K562 (cell line): ENCODE results near the gene FAM234A. TPM values are rescaled to one million over a fixed set of nuclear protein-coding genes. Genes with fewer than 3 reads are reported as not detected.

Experiments
- EP400 ChIP-seq: fragments of 450-650 bp; IDR thresholded peaks from 2 replicates; pipeline ENCODE4 v1.6.1; 2017; ENCODE audit warnings: antibody characterized with exemption, mild to moderate bottlenecking, moderate library complexity
- FOXP1 ChIP-seq: sonication (generic); formaldehyde crosslinking; IDR thresholded peaks from 2 replicates; pipeline ENCODE4 v1.8.0; 2022; ENCODE audit warnings: mild to moderate bottlenecking, missing genetic modification reagents
- HINFP ChIP-seq: fragments of 450-650 bp; conservative IDR thresholded peaks from 2 replicates; pipeline ENCODE4 v1.6.1; 2016; ENCODE audit warnings: missing genetic modification characterization, low read depth, mild to moderate bottlenecking, control low read depth, missing compliant biosample characterization
- HLTF ChIP-seq: fragments of 450-650 bp; IDR thresholded peaks from 2 replicates; pipeline ENCODE4 v1.6.1; 2016
- KDM4B ChIP-seq, 2 experiments: fragments of 450-650 bp in 1 of 2; sonication (generic) in 1 of 2; IDR thresholded peaks; 2 replicates each; pipeline ENCODE4 v1.6.1; 2016 to 2017; ENCODE audit warnings: borderline replicate concordance in 2 of 2, antibody characterized with exemption in 1 of 2, low read depth in 1 of 2, mild to moderate bottlenecking in 1 of 2
- LARP7 ChIP-seq: fragments of 450-650 bp; IDR thresholded peaks from 2 replicates; pipeline ENCODE4 v1.6.1; 2016
- MAZ ChIP-seq, 2 experiments: fragments of 450-650 bp in 1 of 2; sonication (generic) in 1 of 2; formaldehyde crosslinking; IDR thresholded peaks in 1 of 2; conservative IDR thresholded peaks in 1 of 2; 2 replicates each; pipeline versions ENCODE4 v1.4.0 to v1.5.0; 2020; ENCODE audit warnings: mild to moderate bottlenecking in 1 of 2, missing genetic modification reagents in 1 of 2
- MYBL2 ChIP-seq, 2 experiments: fragments of 450-650 bp in 1 of 2; sonication (generic) in 1 of 2; formaldehyde crosslinking in 1 of 2; IDR thresholded peaks; 2 replicates each; pipeline versions ENCODE4 v1.6.1 to v1.8.1; 2017 to 2022; ENCODE audit warnings: borderline replicate concordance in 1 of 2, inconsistent platforms in 1 of 2, low read depth in 1 of 2, mild to moderate bottlenecking in 1 of 2, missing genetic modification reagents in 1 of 2, moderate library complexity in 1 of 2
- POLR2B ChIP-seq: fragments of 450-650 bp; IDR thresholded peaks from 2 replicates; pipeline ENCODE4 v1.6.1; 2018; ENCODE audit warnings: low read depth; ENCODE audit not compliant: partially characterized antibody
- PURB ChIP-seq: sonication (generic); formaldehyde crosslinking; IDR thresholded peaks from 2 replicates; pipeline ENCODE4 v1.9.0; 2021; ENCODE audit warnings: low read depth, mild to moderate bottlenecking, missing genetic modification reagents
- RUNX1 ChIP-seq: sonication (generic); IDR thresholded peaks from 2 replicates; pipeline ENCODE4 v1.6.1; 2016; ENCODE audit warnings: antibody characterized with exemption, low read depth
- TBL1XR1 ChIP-seq, 2 experiments: IDR thresholded peaks; 2 replicates each; pipeline ENCODE4 v1.6.1; 2012; ENCODE audit warnings: improper control_type of control experiment in 2 of 2, low read length in 2 of 2, mild to moderate bottlenecking in 1 of 2
- TOE1 ChIP-seq, 2 experiments: fragments of 450-650 bp in 1 of 2; sonication (generic) in 1 of 2; formaldehyde crosslinking in 1 of 2; IDR thresholded peaks; 2 replicates each; pipeline versions ENCODE4 v1.7.1 to v1.8.0; 2016 to 2022; ENCODE audit warnings: borderline replicate concordance in 2 of 2, mild to moderate bottlenecking in 2 of 2, antibody characterized with exemption in 1 of 2, inconsistent platforms in 1 of 2, low read depth in 1 of 2, missing genetic modification reagents in 1 of 2, moderate library complexity in 1 of 2
- ZBED1 ChIP-seq: IDR thresholded peaks from 2 replicates; pipeline ENCODE4 v1.6.1; 2014
- ZNF133 ChIP-seq: fragments of 250-450 bp; sonication (Bioruptor Pico); IDR thresholded peaks from 2 replicates; pipeline ENCODE4 v1.4.0; 2020; ENCODE audit warnings: mild to moderate bottlenecking
- ZNF395 ChIP-seq: fragments of 200-800 bp; sonication (Bioruptor generic); IDR thresholded peaks from 2 replicates; pipeline ENCODE4 v1.6.1; 2017; ENCODE audit warnings: missing genetic modification characterization, missing compliant biosample characterization
- polyA plus RNA-seq, 8 experiments: library from polyadenylated mRNA; depleted of rRNA in 4 of 8; stranded (reverse) in 5 of 8; unstranded in 3 of 8; fragments of >200 nt; fragmentation: Nextera tagmentation in 2 of 8; fragmentation: Illumina TruSeq in 1 of 8; extraction: Ambion mirVana in 2 of 8; extraction: Trizol in 1 of 8; gene quantifications; 2 replicates each; pipeline versions ENCODE4 v1.2.1 to v1.2.3, GENCODE V29; 2011 to 2014; ENCODE audit warnings: inconsistent platforms in 1 of 8, missing spikeins in 1 of 8
- total RNA-seq, 7 experiments: library from RNA; depleted of rRNA in 6 of 7; stranded (reverse); fragments of >200 nt in 6 of 7; fragmentation: Illumina TruSeq in 2 of 7; extraction: Trizol in 2 of 7; gene quantifications; 2 replicates each; pipeline versions ENCODE4 v1.2.1 to v1.2.3, GENCODE V29; 2011 to 2021; ENCODE audit warnings: low replicate concordance in 1 of 7
- TF ChIP-seq, protein P1 (sequence below): IDR thresholded peaks from 2 replicates; pipeline ENCODE4 v1.6.1; 2016; ENCODE audit warnings: missing genetic modification characterization, missing compliant biosample characterization
- TF ChIP-seq, protein P2 (sequence below): fragments of 150-350 bp; conservative IDR thresholded peaks from 2 replicates; pipeline ENCODE4 v1.6.1; 2014; ENCODE audit warnings: low read length

FAM234A gene
- total and polyA plus RNA-seq, 9 of the 15 experiments (the other 6 are each of a cell fraction or from before 2014, with no cell fraction given) = 1.0 to 47.9 (median 15.0) TPM

- 0 out of 2 replicates have a peak, but pooled peaks have one; percentile 45 for TF ChIP-seq ZNF395
- TF ChIP-seq HLTF = peak; percentile 90; the same call in 1 of the 2 replicates
- TF ChIP-seq KDM4B (IDR thresholded peaks at IDR 0.05; ENCODE audit: borderline replicate concordance in 2 of 2, low read depth in 1 of 2) = 0 out of 4 replicates have a peak, but pooled peaks of 1 of the 2 experiments have one; percentile 45
- peak; percentile 93 for TF ChIP-seq EP400
- no peak for TF ChIP-seq PURB (CRISPR knock-in tag)
- TF ChIP-seq, protein P1, sequence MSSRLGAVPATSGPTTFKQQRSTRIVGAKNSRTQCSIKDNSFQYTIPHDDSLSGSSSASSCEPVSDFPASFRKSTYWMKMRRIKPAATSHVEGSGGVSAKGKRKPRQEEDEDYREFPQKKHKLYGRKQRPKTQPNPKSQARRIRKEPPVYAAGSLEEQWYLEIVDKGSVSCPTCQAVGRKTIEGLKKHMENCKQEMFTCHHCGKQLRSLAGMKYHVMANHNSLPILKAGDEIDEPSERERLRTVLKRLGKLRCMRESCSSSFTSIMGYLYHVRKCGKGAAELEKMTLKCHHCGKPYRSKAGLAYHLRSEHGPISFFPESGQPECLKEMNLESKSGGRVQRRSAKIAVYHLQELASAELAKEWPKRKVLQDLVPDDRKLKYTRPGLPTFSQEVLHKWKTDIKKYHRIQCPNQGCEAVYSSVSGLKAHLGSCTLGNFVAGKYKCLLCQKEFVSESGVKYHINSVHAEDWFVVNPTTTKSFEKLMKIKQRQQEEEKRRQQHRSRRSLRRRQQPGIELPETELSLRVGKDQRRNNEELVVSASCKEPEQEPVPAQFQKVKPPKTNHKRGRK (tag) = no peak
- TF ChIP-seq, protein P2, sequence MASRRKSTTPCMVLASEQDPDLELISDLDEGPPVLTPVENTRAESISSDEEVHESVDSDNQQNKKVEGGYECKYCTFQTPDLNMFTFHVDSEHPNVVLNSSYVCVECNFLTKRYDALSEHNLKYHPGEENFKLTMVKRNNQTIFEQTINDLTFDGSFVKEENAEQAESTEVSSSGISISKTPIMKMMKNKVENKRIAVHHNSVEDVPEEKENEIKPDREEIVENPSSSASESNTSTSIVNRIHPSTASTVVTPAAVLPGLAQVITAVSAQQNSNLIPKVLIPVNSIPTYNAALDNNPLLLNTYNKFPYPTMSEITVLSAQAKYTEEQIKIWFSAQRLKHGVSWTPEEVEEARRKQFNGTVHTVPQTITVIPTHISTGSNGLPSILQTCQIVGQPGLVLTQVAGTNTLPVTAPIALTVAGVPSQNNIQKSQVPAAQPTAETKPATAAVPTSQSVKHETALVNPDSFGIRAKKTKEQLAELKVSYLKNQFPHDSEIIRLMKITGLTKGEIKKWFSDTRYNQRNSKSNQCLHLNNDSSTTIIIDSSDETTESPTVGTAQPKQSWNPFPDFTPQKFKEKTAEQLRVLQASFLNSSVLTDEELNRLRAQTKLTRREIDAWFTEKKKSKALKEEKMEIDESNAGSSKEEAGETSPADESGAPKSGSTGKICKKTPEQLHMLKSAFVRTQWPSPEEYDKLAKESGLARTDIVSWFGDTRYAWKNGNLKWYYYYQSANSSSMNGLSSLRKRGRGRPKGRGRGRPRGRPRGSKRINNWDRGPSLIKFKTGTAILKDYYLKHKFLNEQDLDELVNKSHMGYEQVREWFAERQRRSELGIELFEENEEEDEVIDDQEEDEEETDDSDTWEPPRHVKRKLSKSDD = peak; percentile 73; the same call in 1 of the 2 replicates
- TF ChIP-seq TBL1XR1 (IDR thresholded peaks at IDR 0.05; ENCODE audit: low read length in 2 of 2) = no peak
- TF ChIP-seq ZNF133 (CRISPR knock-in tag) = no peak
- peak; percentile 54; the same call in 1 of the 2 replicates for TF ChIP-seq ZBED1
- TF ChIP-seq HINFP = no peak
- no peak for TF ChIP-seq MYBL2 (IDR thresholded peaks at IDR 0.05; ENCODE audit: low read depth)
- TF ChIP-seq MYBL2 (CRISPR knock-in tag; IDR thresholded peaks at IDR 0.05; ENCODE audit: borderline replicate concordance) = no peak
- TF ChIP-seq LARP7 = peak; percentile 91; the same call in 1 of the 2 replicates
- no peak for TF ChIP-seq RUNX1
- TF ChIP-seq TOE1 (IDR thresholded peaks at IDR 0.05; ENCODE audit: borderline replicate concordance) = peak; percentile 49; the same call in 1 of the 2 replicates
- TF ChIP-seq TOE1 (CRISPR knock-in tag; IDR thresholded peaks at IDR 0.05; ENCODE audit: borderline replicate concordance, low read depth) = no peak
- TF ChIP-seq MAZ (CRISPR knock-in tag; conservative IDR thresholded peaks at IDR 0.05 in 1 of 2, IDR thresholded peaks at IDR 0.05 in 1 of 2) = peak; percentile 85 to 95
- TF ChIP-seq POLR2B = peak; percentile 82
- peak; percentile 67; the same call in 1 of the 2 replicates for TF ChIP-seq FOXP1 (CRISPR knock-in tag)
Observed at GRCh38 chr16:234468-235305, at the start of gene FAM234A (continued).
